NOMO-1 treated with DMSO at 0.1 percent for 48 hours (cell line): ENCODE results near the gene SGK1.
"Not testable (repeated sequence)": the region's sequence is repeated elsewhere in the genome, so short reads cannot be mapped to it uniquely, and the experiment has no call there.

Experiments
- DNase-seq: peaks from one replicate; lab custom pipeline; 2025; ENCODE audit not compliant: unreplicated experiment; lab: John Stamatoyannopoulos, UW

SGK1 gene

GRCh38 chr6:134328792-134329191 lies 10.9 kb upstream of the SGK1 start:
- DNase-seq: peak; percentile 11

GRCh38 chr6:134328138-134328537 lies 10.2 kb upstream of the SGK1 start:
- no peak for DNase-seq

- not testable (repeated sequence) for DNase-seq
Measured at GRCh38 chr6:134326192-134326591, 8.3 kb upstream of the SGK1 start.

- no peak for DNase-seq
Measured at GRCh38 chr6:134324766-134325165, 6.9 kb upstream of the SGK1 start.

GRCh38 chr6:134324141-134324540 lies 6.2 kb upstream of the SGK1 start:
- DNase-seq: no peak

GRCh38 chr6:134323698-134324097 lies 5.8 kb upstream of the SGK1 start:
- DNase-seq: no peak

- DNase-seq: no peak
Measured at GRCh38 chr6:134323294-134323693, 5.4 kb upstream of the SGK1 start.

GRCh38 chr6:134322216-134322615 lies 4.3 kb upstream of the SGK1 start:
- DNase-seq: no peak

- DNase-seq: no peak
Measured at GRCh38 chr6:134321246-134321645, 3.3 kb upstream of the SGK1 start.

- not testable (repeated sequence) for DNase-seq
Measured at GRCh38 chr6:134319686-134320085, 1.8 kb upstream of the SGK1 start.

- DNase-seq: no peak
Measured at GRCh38 chr6:134318974-134319281, 1.0 kb upstream of the SGK1 start.

- no peak for DNase-seq
Measured at GRCh38 chr6:134318236-134318973, 493 bp upstream of the SGK1 start.

GRCh38 chr6:134316733-134317431 lies 1.0 kb downstream of the SGK1 start:
- no peak for DNase-seq

- no peak for DNase-seq
Measured at GRCh38 chr6:134315974-134316441, 1.9 kb downstream of the SGK1 start.

GRCh38 chr6:134315189-134315588 lies 2.7 kb downstream of the SGK1 start:
- DNase-seq: no peak

GRCh38 chr6:134314006-134314821 lies 3.7 kb downstream of the SGK1 start:
- no peak for DNase-seq

GRCh38 chr6:134312038-134312660 lies 5.8 kb downstream of the SGK1 start:
- no peak for DNase-seq

GRCh38 chr6:134310817-134311216 lies 7.1 kb downstream of the SGK1 start:
- no peak for DNase-seq

- DNase-seq: no peak
Measured at GRCh38 chr6:134309983-134310605, 7.8 kb downstream of the SGK1 start.

GRCh38 chr6:134309227-134309626 lies 8.7 kb downstream of the SGK1 start:
- no peak for DNase-seq

- no peak for DNase-seq
Measured at GRCh38 chr6:134308800-134309199, 9.1 kb downstream of the SGK1 start.
